ENCODE measurements around the gene CARM1.
"Not testable (repeated sequence)": the region's sequence is repeated elsewhere in the genome, so short reads cannot be mapped to it uniquely, and the experiment has no call there.

Gene CARM1

DNA sequence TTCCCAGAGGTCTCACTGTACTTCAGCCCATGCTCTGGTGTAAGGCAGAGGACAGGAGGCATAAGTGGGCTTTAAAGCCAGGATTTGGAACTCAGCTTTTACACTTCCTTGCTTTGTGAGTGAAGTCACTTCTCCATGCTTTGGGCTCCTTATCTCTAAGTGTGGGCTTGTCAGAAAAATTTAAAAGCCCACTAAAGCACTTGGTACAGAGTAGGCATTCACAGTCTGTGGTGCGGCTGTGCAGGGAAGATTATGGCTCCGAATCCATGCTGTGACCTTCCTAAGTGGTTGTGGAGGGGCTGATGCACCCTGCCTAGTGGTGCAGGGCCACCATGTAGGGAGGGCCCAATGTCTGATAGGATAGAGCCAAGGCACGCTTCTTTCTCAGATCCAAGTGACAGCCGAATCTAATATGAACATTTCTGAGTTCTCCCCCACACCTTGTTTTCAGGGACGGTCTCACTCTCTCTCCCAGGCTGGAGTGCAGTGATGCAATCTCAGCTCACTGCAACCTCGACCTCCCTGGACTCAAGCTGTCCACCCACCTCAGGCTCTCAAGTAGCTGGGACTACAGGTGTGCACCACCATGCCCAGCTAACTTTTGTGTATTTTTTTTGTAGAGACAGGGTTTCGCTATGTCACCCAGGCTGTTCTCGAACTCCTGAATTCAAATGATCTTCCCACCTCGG lies 64.2 kb downstream of the CARM1 start:
- DNase-seq, result no peak

DNA sequence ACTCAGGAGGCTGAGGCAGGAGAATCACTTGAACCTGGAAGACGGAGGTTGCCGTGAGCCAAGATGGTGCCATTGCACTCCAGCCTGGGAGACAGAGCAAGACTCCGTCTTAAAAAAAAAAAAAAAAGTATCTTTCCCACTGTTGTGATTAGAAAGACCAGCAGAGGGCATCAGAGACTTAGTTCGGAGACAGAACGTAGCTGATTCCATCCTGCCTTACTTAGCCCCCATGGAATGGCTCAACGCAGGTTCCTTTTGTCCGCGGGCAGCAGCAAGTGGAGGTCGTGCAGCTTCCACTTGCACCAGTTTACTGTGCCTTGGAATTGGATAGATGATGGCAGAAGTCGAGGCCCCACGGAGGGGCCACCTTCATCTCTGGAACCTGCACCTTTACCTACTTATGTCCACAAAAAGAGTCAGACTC lies 65.3 kb downstream of the CARM1 start:
- peak in 5 of 6 experiments; percentile 14 to 67 (median 38) for DNase-seq

DNA sequence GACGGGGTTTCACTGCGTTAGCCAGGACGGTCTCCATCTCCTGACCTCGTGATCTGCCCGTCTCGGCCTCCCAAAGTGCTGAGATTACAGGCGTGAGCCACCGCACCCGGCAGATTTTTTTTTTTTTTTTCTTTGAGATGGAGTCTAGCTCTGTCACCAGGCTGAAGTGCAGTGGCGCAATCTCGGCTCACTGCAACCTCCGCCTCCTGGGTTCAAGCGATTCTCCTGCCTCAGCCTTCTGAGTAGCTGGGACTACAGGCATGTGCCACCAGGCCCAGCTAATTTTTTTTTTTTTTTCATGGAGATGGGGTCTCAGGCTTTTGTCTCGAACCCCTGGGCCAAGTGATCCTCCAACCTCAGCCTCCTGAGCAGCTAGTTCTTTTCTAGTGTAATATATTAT lies 70.3 kb downstream of the CARM1 start:
- DNase-seq, result not testable (repeated sequence)

- not testable (repeated sequence) for DNase-seq
These were observed 72.1 kb downstream of the CARM1 start for GRCh38 chr19:10943412-10943811.

- DNase-seq, result no peak
These were observed 73.9 kb downstream of the CARM1 start for GRCh38 chr19:10945264-10945663.

DNA sequence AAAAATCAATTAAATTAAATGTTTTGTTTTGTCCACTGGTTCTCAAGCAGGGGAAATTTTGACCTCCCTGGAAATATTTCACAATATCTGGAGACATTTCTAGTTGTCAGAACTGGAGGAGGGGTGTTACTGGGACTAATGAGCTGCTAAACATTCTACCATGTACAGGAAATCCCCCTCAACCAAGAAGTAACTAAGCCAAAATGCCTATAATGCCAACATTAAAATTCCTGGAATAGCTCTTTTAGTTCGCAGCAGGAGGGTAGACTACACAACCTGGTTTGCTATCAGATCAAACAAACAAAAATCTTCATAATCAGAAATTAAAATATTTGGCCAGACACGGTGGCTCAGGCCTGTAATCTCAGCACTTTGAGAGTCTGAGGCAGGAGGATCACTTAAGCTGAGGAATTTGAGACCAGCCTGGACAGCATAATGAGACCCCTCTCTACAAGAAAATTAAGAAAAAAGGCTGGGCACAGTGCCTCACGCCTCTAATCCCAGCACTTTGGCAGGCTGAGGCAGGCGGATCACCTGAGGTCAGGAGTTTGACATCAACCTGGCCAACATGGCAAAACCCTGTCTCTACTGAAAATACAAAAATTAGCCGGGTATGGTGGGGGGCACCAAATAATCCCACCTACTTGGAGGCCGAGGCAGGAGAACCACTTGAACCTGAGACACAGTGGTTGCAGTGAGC lies 75.8 kb downstream of the CARM1 start:
- no peak for DNase-seq

DNA sequence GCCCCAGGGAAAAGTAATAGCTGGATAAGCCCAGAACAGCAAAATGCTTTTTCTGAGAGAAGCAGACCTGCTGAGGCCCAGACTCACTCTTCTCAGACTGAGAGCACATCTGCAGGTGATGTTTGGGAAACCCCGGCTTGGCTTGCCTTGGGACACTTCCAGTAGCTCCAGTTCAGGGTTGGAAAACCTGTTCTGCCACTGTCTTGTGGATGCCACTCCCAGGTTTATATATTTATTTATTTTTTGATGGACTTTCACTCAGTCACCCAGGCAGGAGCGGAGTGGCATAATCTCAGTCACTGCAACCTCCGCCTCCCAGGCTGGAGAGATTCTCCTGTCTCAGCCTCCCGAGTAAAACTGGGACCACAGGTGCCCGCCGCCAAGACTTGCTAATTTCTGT lies 81.5 kb downstream of the CARM1 start:
- no peak for DNase-seq

GRCh38 chr19:10959277-10959968 lies 88.1 kb downstream of the CARM1 start:
- not testable (repeated sequence) for DNase-seq

DNA sequence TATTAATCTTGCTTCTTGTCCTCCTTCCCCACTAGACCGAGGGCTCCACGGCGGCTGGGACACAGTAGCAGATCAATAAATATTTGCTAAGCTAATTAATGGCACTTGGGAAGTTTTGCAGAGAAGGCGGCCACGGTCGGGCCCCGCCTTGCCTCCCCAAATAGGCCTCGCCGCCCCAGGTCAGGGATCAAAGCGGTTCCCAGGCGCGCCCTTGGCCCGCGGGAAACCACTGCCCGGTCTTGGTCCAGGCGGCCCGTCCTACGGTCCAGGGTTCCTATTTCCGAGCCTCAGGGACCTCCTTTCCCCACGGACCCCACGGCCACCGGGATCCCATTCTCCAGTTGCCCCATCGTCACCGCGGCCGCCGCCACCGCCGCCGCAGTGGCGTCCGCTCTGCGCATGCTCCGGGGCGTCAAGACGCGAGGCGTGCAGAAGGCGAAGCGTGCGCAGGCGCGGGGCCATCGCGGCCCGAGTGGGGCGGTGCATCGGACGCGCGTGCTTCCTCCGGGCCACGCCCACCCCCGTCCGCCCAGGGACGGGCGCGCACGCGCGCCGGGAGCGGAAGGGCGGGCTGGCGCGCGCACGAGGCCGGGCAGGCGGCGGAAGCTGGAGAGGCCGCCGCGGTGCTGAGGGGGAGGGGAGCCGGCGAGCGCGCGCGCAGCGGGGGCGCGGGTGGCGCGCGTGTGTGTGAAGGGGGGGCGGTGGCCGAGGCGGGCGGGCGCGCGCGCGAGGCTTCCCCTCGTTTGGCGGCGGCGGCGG lies 89.1 kb downstream of the CARM1 start, which contains the start of gene SMARCA4:
Gene SMARCA4 (plus strand): TSS at position 717 of the 759 bp plus-strand sequence. CDS start 23,122 bp downstream, outside the sequence.
- DNase-seq, result peak; percentile 94 to 99 (median 97)

DNA sequence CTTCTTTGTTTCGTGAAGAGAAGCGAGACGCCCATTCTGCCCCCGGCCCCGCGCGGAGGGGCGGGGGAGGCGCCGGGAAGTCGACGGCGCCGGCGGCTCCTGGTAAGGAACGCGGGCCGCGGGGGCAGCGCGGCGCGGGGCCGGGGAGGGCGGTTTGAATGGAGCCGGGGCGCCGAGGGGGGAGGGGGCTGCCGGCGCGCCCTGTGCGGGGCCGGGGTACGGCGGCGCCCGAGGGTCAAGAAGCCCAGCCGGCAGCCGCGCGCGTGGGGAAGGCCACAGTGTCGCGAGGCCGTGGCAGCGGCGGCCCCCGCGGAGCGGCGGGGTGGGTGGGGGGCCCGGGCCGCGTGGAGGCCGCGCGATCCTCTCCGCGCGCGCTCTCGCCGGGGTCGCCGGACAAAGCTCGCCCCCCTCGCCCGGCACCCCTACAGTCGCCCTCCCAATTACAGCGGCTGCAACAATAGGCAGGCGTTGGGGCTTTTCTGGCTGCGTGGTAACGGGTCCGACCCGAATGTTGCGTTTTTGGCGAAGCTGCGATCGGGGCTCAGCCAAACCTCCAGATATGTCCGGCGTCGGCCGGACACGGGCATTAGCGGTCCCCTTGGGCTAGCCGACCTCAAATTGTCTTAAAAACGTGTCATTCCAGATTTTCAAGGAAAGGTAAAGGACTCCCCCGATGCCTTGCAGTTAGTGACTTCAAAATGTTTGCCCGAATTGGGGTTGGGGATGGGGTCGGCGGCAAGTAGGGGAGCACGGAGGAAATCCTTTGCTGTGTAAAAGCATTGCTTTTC lies 89.9 kb downstream of the CARM1 start:
- DNase-seq, result peak in 3 of 6 experiments; percentile 30 to 58 (median 56)

DNA sequence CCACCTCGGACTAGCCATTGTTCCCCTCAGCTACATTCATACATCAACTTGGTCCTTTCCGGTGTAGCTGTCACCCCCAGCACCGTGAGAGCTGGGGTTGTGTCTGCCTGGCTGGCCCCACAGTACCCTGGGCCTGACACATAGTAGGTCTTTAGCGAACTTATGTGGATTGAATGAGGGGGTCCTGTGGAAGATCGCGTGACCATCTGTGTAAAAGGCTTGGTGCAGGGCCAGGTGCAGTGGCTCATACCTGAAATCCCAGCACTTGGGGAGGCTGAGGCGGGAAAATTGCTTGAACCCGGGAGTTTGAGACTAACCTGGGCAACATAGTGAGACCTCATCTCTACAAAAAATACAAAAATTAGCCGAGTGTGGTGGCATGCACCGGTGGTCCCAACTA lies 91.5 kb downstream of the CARM1 start:
- no peak for DNase-seq

DNA sequence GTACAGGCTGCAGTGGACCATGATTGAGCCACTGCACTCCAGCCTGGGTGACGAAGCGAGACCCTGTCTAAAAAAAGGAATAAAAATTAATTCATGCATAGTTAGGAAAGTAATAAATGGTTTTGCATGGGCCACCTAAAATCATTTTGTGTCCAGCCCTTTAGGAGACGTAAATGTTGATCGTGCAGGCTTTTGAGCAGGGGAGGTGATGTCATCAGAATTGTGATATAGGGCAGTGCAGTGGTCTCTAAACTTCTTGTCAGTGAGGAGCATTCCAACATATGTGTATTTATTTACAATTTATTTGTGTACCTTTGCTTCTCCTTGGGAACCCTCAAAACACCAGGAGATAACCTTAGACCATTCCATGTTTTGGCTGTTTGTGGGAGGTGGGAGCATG lies 92.5 kb downstream of the CARM1 start:
- no peak for DNase-seq

DNA sequence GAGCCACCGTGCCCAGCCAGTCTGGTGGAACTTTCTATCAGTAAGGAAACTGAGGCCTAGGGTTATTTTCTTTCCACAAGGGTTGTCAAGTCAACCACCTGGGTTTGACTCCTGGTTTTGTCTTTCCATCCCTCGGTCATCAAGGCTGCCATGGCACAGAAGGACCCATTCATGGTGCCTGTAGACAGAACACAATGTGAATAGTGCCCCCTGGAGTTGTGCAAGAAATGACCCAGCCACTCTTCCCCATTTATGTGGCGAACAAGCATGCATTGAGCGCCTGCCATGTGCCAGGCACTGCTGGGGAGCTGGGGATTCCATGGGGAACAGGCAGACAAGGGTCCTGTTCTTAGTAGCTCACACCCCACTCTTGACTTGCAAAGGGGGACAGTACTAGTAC lies 93.5 kb downstream of the CARM1 start:
- no peak for DNase-seq

GRCh38 chr19:10965398-10965797 lies 94.0 kb downstream of the CARM1 start:
- DNase-seq, result no peak

DNA sequence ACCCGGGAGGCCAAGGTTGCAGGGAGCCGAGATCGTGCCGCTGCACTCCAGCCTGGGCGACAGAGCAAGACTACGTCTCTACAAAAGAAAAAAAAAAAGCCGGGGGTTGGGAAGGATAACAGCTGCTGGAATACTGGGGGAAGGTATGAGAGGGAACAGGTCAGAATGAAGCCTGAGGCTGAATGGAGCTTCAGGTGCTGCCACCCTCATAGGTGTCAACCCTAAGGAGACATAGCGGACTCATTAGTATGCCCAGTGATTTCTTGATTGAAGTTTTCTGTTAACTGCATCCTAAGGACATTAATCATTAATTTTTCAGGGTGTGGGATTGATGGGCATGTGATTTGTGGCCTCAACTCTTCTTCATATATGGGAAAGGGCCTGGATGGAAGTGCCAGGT lies 95.5 kb downstream of the CARM1 start:
- DNase-seq, result no peak

GRCh38 chr19:10968527-10969135 lies 97.3 kb downstream of the CARM1 start:
- DNase-seq, result no peak

GRCh38 chr19:10971107-10971726 lies 99.9 kb downstream of the CARM1 start:
- no peak for DNase-seq

All from stimulated activated naive CD4-positive, alpha-beta T cell (primary cell).